Lung (tissue), 12 donors: ENCODE results near the gene ATAD3B. TPM values are rescaled to one million over a fixed set of nuclear protein-coding genes. Genes with fewer than 3 reads are reported as not detected.
"Not testable (repeated sequence)": the region's sequence is repeated elsewhere in the genome, so short reads cannot be mapped to it uniquely, and the experiment has no call there.

ENCODE experiments used
- ATAC-seq: fragments of 200-7000 bp; cut with Tn5 transposase; one replicate; pipeline ENCODE4 v1.9.1; 2020; ENCODE audit warnings: moderate number of reproducible peaks; ENCODE audit not compliant: insufficient read depth, low FRiP score
- DNase-seq, 3 donors: peaks; one replicate each; pipeline ENCODE4 v3.0.0-alpha.2; 2013 to 2017
- H3K27ac ChIP-seq, 2 donors: one replicate each; pipeline ENCODE4 v1.5.1; 2013; ENCODE audit warnings: mild to moderate bottlenecking in 2 of 2, moderate library complexity in 2 of 2, control low read depth in 1 of 2, inconsistent platforms in 1 of 2, low read depth in 1 of 2, low read length in 1 of 2
- H3K27me3 ChIP-seq, 3 donors: one replicate each; pipeline ENCODE4 v1.5.1; 2013; ENCODE audit warnings: low read length in 2 of 3; ENCODE audit not compliant: control insufficient read depth in 3 of 3, insufficient read depth in 3 of 3
- H3K36me3 ChIP-seq, 4 donors: one replicate each; pipeline ENCODE4 v1.5.1; 2013; ENCODE audit warnings: low read length in 4 of 4, mild to moderate bottlenecking in 1 of 4, moderate library complexity in 1 of 4; ENCODE audit not compliant: control insufficient read depth in 4 of 4, insufficient read depth in 4 of 4
- H3K4me1 ChIP-seq, 5 donors: one replicate each; pipeline ENCODE4 v1.5.1; 2013; ENCODE audit warnings: low read length in 5 of 5, mild to moderate bottlenecking in 2 of 5, moderate library complexity in 1 of 5; ENCODE audit not compliant: control insufficient read depth in 5 of 5, insufficient read depth in 5 of 5
- H3K4me3 ChIP-seq: one replicate; pipeline ENCODE4 v1.5.1; 2013; ENCODE audit warnings: mild to moderate bottlenecking, control low read depth, moderate library complexity
- H3K9ac ChIP-seq, 2 donors: one replicate each; pipeline ENCODE4 v1.5.1; 2013; ENCODE audit warnings: low read length in 2 of 2, control low read depth in 1 of 2; ENCODE audit not compliant: insufficient read depth in 1 of 2
- H3K9me3 ChIP-seq, 4 donors: one replicate each; pipeline ENCODE4 v1.5.1; 2013; ENCODE audit warnings: low read length in 3 of 4, mild to moderate bottlenecking in 1 of 4, moderate library complexity in 1 of 4; ENCODE audit not compliant: control insufficient read depth in 4 of 4, insufficient read depth in 3 of 4
- WGBS, 2 donors: extraction: QIAGEN DNeasy Blood & Tissue Kit; methylation state at CpG; one replicate each; pipeline ENCODE4 v1.1.7; 2013; 5-methylcytosine and 5-hydroxymethylcytosine counted together
- polyA plus RNA-seq, 2 donors: library from polyadenylated mRNA; stranded (reverse); fragments of 200-250 nt; gene quantifications; one replicate each; pipeline ENCODE4 v1.2.1, GENCODE V29; 2013
- total RNA-seq, 2 donors: library from RNA; depleted of rRNA in 1 of 2; stranded (reverse); fragments of >200 nt in 1 of 2; gene quantifications; one replicate each; pipeline ENCODE4 v1.2.1, GENCODE V29; 2014 to 2021
- TF ChIP-seq, protein P1 (sequence below): IDR thresholded peaks from 2 replicates; pipeline ENCODE4 v1.5.1; 2012; ENCODE audit warnings: mild to moderate bottlenecking; ENCODE audit errors: control extremely low read depth, extremely low read depth
- donor health status: control.
- donor health status: control.
- donor health status: Bipolar disorder and iron deficiency.
- donor health status: healthy.
- donor health status: DM: yes; HTN: yes; CAD: no.

Gene ATAD3B
- total and polyA plus RNA-seq, 4 donors, result 21.6 to 39.0 (median 28.0) TPM

DNA sequence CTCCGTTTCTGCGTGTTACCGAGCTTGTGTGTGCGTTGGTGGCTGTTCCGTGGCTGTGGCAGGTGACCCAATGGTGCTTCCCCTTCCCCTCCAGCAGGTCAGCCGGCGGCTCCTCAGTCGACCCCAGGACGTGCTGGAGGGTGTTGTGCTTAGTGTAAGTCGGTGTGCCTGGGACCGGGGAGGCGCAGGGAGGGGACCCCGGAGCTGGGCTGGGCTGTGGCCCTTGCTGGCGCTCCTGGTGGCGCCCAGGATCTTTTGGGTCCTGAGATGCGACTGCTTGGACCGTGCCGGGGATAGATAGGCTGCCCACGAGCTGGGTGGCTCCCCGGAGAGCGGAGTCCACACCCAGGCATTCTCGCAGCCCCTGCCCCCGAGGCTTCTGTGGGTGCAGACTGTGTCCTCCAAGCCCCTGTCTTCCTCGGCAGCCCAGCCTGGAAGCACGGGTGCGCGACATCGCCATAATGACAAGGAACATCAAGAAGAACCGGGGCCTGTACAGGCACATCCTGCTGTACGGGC is 16.1 kb upstream of the ATAD3B start:
- no peak for DNase-seq
- Histone ChIP-seq H3K4me3 (no peak overlapping the region), H3K9me3 (no peaks in the 10 kb centered on the region), H3K9ac (no peak overlapping the region), H3K4me1 (peaks cover 0 to 2% (median 0%) of the 10 kb centered on the region in 5 donors), H3K27me3 (no peaks in the 10 kb centered on the region), H3K27ac (no peak overlapping the region), H3K36me3 (no peaks in the 10 kb centered on the region)
- TF ChIP-seq, protein P1, sequence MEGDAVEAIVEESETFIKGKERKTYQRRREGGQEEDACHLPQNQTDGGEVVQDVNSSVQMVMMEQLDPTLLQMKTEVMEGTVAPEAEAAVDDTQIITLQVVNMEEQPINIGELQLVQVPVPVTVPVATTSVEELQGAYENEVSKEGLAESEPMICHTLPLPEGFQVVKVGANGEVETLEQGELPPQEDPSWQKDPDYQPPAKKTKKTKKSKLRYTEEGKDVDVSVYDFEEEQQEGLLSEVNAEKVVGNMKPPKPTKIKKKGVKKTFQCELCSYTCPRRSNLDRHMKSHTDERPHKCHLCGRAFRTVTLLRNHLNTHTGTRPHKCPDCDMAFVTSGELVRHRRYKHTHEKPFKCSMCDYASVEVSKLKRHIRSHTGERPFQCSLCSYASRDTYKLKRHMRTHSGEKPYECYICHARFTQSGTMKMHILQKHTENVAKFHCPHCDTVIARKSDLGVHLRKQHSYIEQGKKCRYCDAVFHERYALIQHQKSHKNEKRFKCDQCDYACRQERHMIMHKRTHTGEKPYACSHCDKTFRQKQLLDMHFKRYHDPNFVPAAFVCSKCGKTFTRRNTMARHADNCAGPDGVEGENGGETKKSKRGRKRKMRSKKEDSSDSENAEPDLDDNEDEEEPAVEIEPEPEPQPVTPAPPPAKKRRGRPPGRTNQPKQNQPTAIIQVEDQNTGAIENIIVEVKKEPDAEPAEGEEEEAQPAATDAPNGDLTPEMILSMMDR, result no peak
- no peak for ATAC-seq
- 85 to 87% methylated on average over 28 to 30 of the region's 30 CpGs for WGBS, 2 donors

DNA sequence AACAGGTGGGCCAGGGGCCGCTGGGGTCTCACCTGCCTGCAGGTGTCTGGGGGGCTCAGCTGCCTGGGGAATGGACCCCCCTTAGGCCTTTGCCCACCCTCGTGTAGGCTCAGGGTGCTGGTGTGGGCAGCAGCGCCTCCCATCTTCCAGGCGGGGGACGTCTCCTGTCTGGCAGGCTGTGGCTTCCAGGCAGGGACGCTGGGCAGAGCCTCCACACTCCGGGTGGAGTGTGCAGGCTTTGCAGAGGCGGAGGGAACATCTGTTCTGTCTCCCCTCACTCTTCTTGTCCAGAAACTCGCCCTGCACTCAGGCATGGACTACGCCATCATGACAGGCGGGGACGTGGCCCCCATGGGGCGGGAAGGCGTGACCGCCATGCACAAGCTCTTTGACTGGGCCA is 15.6 kb upstream of the ATAD3B start:
- WGBS, 2 donors, result 62 to 88% methylated on average over 1 to 4 of the region's 15 CpGs
- H3K9me3 ChIP-seq, DNase-seq, H3K9ac ChIP-seq, H3K36me3 ChIP-seq, H3K4me3 ChIP-seq, H3K4me1 ChIP-seq, H3K27me3 ChIP-seq, ATAC-seq, H3K27ac ChIP-seq: not testable (repeated sequence)

DNA sequence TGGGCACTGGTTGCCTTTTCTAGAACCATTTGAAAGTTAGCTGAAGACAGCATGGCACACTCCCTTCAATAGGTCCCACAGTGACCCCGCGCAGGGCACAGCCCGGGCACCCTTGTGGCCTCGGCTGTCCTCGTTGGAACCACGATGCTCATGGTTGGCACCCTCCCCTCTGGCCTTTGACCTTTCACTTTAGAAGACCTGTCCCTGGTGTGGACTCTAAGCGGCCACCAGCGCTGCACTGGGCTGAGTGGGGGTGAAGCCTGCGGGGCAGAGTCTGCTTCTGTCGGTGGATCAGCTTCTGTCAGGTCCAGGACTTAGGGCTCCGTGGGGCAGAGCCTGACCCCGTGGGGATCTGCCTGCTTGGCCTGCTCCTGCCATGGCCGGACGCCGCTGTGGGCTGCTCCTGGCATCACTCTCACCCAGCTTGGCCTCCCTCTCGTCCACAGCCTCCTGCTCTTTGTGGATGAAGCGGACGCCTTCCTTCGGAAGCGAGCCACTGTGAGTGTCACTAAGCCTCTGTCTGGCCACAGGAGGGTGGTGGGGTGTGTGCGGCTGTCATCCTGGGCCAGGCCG is 14.8 kb upstream of the ATAD3B start:
- not testable (repeated sequence) for ATAC-seq, H3K9me3 ChIP-seq, H3K27me3 ChIP-seq, H3K4me1 ChIP-seq, H3K9ac ChIP-seq, DNase-seq, H3K36me3 ChIP-seq, H3K4me3 ChIP-seq, H3K27ac ChIP-seq
- WGBS, 2 donors, result 87 to 89% methylated on average over 16 to 18 of the region's 22 CpGs

DNA sequence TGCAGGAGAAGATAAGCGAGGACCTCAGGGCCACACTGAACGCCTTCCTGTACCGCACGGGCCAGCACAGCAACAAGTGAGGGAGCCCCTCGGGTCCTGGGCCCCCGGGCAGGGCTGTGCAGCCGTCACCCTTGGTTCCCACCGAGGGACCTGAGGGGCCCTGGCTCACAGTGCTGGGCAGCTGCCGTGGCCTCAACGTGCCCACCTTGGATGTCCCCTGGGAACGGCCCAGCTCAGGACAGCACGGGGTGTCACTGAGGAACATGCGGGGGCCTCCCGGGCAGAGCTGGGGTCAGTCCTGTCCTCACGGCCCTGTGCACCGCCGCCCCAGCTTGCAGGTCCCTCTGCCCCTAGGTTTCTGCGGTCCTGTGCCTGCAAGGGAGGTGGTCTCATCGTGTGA is 12.4 kb upstream of the ATAD3B start:
- not testable (repeated sequence) for ATAC-seq, H3K4me3 ChIP-seq, DNase-seq, H3K9me3 ChIP-seq, H3K27ac ChIP-seq, H3K4me1 ChIP-seq, H3K36me3 ChIP-seq, H3K9ac ChIP-seq, H3K27me3 ChIP-seq
- WGBS, 2 donors, result 90 to 94% methylated on average over 10 to 14 of the region's 19 CpGs

DNA sequence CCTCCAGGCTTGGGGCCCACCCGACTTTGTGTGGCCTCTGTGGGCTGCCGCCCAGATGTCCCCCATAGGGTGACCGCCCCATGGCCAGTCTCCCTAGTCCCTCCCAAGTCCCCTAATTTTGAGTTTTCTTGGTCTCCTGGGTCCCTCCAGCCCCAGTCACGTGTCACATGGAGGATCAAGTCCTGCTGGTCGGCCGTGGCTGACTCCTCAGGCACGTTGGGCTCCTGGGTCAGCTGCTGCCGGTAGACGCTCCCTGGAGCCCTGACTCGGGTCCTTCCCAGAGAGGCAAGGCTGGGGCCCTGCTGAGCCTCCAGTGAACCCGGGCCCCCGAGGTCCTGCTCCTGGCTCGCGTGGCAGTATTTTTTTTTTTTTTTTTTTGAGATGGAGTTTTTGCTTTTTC is 11.9 kb upstream of the ATAD3B start:
- H3K27ac ChIP-seq, ATAC-seq, DNase-seq: not testable (repeated sequence)

More for the DNA sequence above, 11.9 kb upstream of the ATAD3B start:
- H3K36me3 ChIP-seq, H3K9me3 ChIP-seq, H3K4me1 ChIP-seq, H3K27me3 ChIP-seq, H3K4me3 ChIP-seq, H3K9ac ChIP-seq: not testable (repeated sequence)
- WGBS, 2 donors, result 87 to 91% methylated on average over 13 to 14 of the region's 14 CpGs
